H9 (cell line): ENCODE measurements around the gene FBXL5. TPM values are rescaled to one million over a fixed set of nuclear protein-coding genes. Genes with fewer than 3 reads are reported as not detected.
A peak's percentile ranks its signal among the peaks of the same experiment; 100 is the strongest.

Experiments used
- DNase-seq: peaks from one replicate; pipeline ENCODE4 v3.0.0-alpha.2; 2017
- H2AFZ ChIP-seq: one replicate; pipeline ENCODE4 v1.6.1; 2013; ENCODE audit warnings: mild to moderate bottlenecking, low read length, control low read depth, moderate library complexity
- H2AK5ac ChIP-seq: 2 replicates; pipeline ENCODE4 v1.6.1; 2013; ENCODE audit warnings: low read length, control low read depth, mixed read lengths; ENCODE audit not compliant: insufficient read length
- H2BK120ac ChIP-seq: one replicate; pipeline ENCODE4 v1.6.1; 2013; ENCODE audit warnings: low read depth, mild to moderate bottlenecking, low read length, control low read depth, inconsistent platforms; ENCODE audit not compliant: poor library complexity, severe bottlenecking
- H2BK12ac ChIP-seq: 2 replicates; pipeline ENCODE4 v1.6.1; 2013; ENCODE audit warnings: low read length, control low read depth, mixed read lengths, low read depth; ENCODE audit not compliant: insufficient read length
- H2BK15ac ChIP-seq: 2 replicates; pipeline ENCODE4 v1.6.1; 2013; ENCODE audit warnings: low read depth, low read length, control low read depth
- H2BK20ac ChIP-seq: one replicate; pipeline ENCODE4 v1.6.1; 2013; ENCODE audit warnings: low read depth, mild to moderate bottlenecking, low read length, control low read depth, inconsistent platforms; ENCODE audit not compliant: poor library complexity, severe bottlenecking
- H2BK5ac ChIP-seq: 2 replicates; pipeline ENCODE4 v1.6.1; 2013; ENCODE audit warnings: low read length, control low read depth, mixed read lengths; ENCODE audit not compliant: insufficient read length
- H3K14ac ChIP-seq: 2 replicates; pipeline ENCODE4 v1.6.1; 2013; ENCODE audit warnings: low read length, control low read depth; ENCODE audit not compliant: insufficient read depth
- H3K18ac ChIP-seq: 2 replicates; pipeline ENCODE4 v1.6.1; 2013; ENCODE audit warnings: low read depth, mild to moderate bottlenecking, mixed read lengths, low read length, control low read depth; ENCODE audit not compliant: insufficient read length
- H3K23ac ChIP-seq: 2 replicates; pipeline ENCODE4 v1.6.1; 2013; ENCODE audit warnings: low read length, control low read depth, mixed read lengths, low read depth; ENCODE audit not compliant: insufficient read length
- H3K23me2 ChIP-seq: 2 replicates; pipeline ENCODE4 v1.6.1; 2013; ENCODE audit warnings: low read depth, mild to moderate bottlenecking, mixed read lengths, low read length, control low read depth; ENCODE audit not compliant: insufficient read length, poor library complexity, severe bottlenecking
- H3K27ac ChIP-seq: 2 replicates; pipeline ENCODE4 v1.5.1; 2013; ENCODE audit warnings: low read length, control low read depth, mixed read lengths, low read depth; ENCODE audit not compliant: insufficient read length
- H3K27me3 ChIP-seq: 2 replicates; pipeline ENCODE4 v1.6.1; 2013; ENCODE audit warnings: low read length, control low read depth, inconsistent platforms; ENCODE audit not compliant: insufficient read depth
- H3K4ac ChIP-seq: 2 replicates; pipeline ENCODE4 v1.6.1; 2013; ENCODE audit warnings: low read depth, mild to moderate bottlenecking, control low read depth, inconsistent platforms, low read length, moderate library complexity
- H3K4me1 ChIP-seq: 2 replicates; pipeline ENCODE4 v1.6.1; 2013; ENCODE audit warnings: low read length, control low read depth, inconsistent platforms; ENCODE audit not compliant: insufficient read depth
- H3K4me2 ChIP-seq: 2 replicates; pipeline ENCODE4 v1.6.1; 2013; ENCODE audit warnings: low read length, control low read depth, mixed read lengths; ENCODE audit not compliant: insufficient read length, insufficient read depth
- H3K56ac ChIP-seq: 2 replicates; pipeline ENCODE4 v1.6.1; 2013; ENCODE audit warnings: low read depth, mild to moderate bottlenecking, mixed read lengths, low read length, control low read depth; ENCODE audit not compliant: insufficient read length
- H3K79me1 ChIP-seq: 2 replicates; pipeline ENCODE4 v1.6.1; 2013; ENCODE audit warnings: low read depth, mild to moderate bottlenecking, moderate library complexity, low read length, control low read depth, inconsistent platforms; ENCODE audit not compliant: insufficient read depth, poor library complexity, severe bottlenecking
- H3K79me2 ChIP-seq: 2 replicates; pipeline ENCODE4 v1.6.1; 2013; ENCODE audit warnings: low read length, control low read depth, inconsistent platforms; ENCODE audit not compliant: insufficient read depth
- H3K9ac ChIP-seq: 2 replicates; pipeline ENCODE4 v1.6.1; 2013; ENCODE audit warnings: low read length, control low read depth, mixed read lengths; ENCODE audit not compliant: insufficient read length; ENCODE audit errors: extremely low read depth
- H3K9me3 ChIP-seq: one replicate; pipeline ENCODE4 v1.6.1; 2013; ENCODE audit warnings: low read depth, low read length, inconsistent platforms; ENCODE audit not compliant: control insufficient read depth
- H3T11ph ChIP-seq: one replicate; pipeline ENCODE4 v1.6.1; 2013; ENCODE audit warnings: mild to moderate bottlenecking, low read length, control low read depth, inconsistent platforms
- H4K20me1 ChIP-seq: one replicate; pipeline ENCODE4 v1.6.1; 2013; ENCODE audit not compliant: control insufficient read depth, insufficient read length, insufficient read depth
- H4K5ac ChIP-seq: 2 replicates; pipeline ENCODE4 v1.6.1; 2013; ENCODE audit warnings: low read depth, mild to moderate bottlenecking, mixed read lengths, low read length, control low read depth; ENCODE audit not compliant: insufficient read length
- H4K8ac ChIP-seq: replicated peaks from 2 replicates; pipeline ENCODE4 v1.6.1; 2013; ENCODE audit warnings: low read length, control low read depth, mixed read lengths, low read depth; ENCODE audit not compliant: insufficient read length
- H4K91ac ChIP-seq: 2 replicates; pipeline ENCODE4 v1.6.1; 2013; ENCODE audit warnings: low read depth, mild to moderate bottlenecking, moderate library complexity, mixed read lengths, low read length, control low read depth; ENCODE audit not compliant: insufficient read length
- H3K27ac Mint-ChIP-seq, 3 experiments: 2 replicates in 2 of 3; 3 replicates in 1 of 3; pipeline ENCODE4 v1.8.0; 2020 to 2021; ENCODE audit warnings: mixed read lengths in 3 of 3, mild to moderate bottlenecking in 1 of 3, moderate library complexity in 1 of 3
- H3K27me3 Mint-ChIP-seq: 2 replicates; pipeline ENCODE4 v1.8.0; 2021; ENCODE audit warnings: low read depth, mild to moderate bottlenecking, moderate library complexity, mixed read lengths
- H3K36me3 Mint-ChIP-seq, 3 experiments: 2 replicates in 2 of 3; 3 replicates in 1 of 3; pipeline ENCODE4 v1.8.0; 2020 to 2021; ENCODE audit warnings: low read depth in 3 of 3, mixed read lengths in 3 of 3; ENCODE audit not compliant: insufficient read depth in 1 of 3
- H3K4me1 Mint-ChIP-seq, 2 experiments: 2 replicates each; pipeline ENCODE4 v1.8.0; 2020; ENCODE audit warnings: mixed read lengths in 2 of 2
- H3K4me3 Mint-ChIP-seq, 2 experiments: 2 replicates in 1 of 2; 3 replicates in 1 of 2; pipeline ENCODE4 v1.8.0; 2020 to 2021; ENCODE audit warnings: mild to moderate bottlenecking in 2 of 2, mixed read lengths in 2 of 2, moderate library complexity in 1 of 2
- H3K9me3 Mint-ChIP-seq, 2 experiments: 2 replicates in 1 of 2; 3 replicates in 1 of 2; pipeline ENCODE4 v1.8.0; 2020; ENCODE audit warnings: mild to moderate bottlenecking in 2 of 2, mixed read lengths in 2 of 2, moderate library complexity in 1 of 2
- CTCF ChIP-seq: fragments of 200-600 bp; sonication (generic); conservative IDR thresholded peaks from 3 replicates; pipeline ENCODE4 v1.8.0; 2021; ENCODE audit warnings: antibody characterized with exemption, mild to moderate bottlenecking
- WGBS: extraction: QIAGEN DNeasy Blood & Tissue Kit; methylation state at CpG from one replicate; pipeline ENCODE4 v1.1.7; 2013; ENCODE audit warnings: missing lambda C conversion rate, low lambda C conversion rate, mixed read lengths; ENCODE audit not compliant: insufficient read length; ENCODE audit errors: extremely low coverage; 5-methylcytosine and 5-hydroxymethylcytosine counted together
- total RNA-seq: library from RNA; stranded (reverse); gene quantifications from 2 replicates; pipeline ENCODE4 v1.2.1, GENCODE V29; 2021

FBXL5 gene
- total RNA-seq, 1 experiment from 2014 or later = 57.6 TPM

- no peak overlapping the region for H4K5ac ChIP-seq
- H3K56ac ChIP-seq = no peak overlapping the region
- no peak overlapping the region for H4K8ac ChIP-seq
- H3K23me2 ChIP-seq = no peaks in the 10 kb centered on the region
- no peak overlapping the region for H3K4me2 ChIP-seq
- Mint-ChIP-seq H3K27ac (0 out of 7 replicates have a peak overlapping the region, but pooled peaks of 1 of the 3 experiments have one; percentile 10), H3K27me3 (no peaks in the 10 kb centered on the region), H3K4me3 (no peak overlapping the region), H3K36me3 (no peaks in the 10 kb centered on the region), H3K4me1 (peaks cover 23 to 26% of the 10 kb centered on the region in 2 experiments), H3K9me3 (no peaks in the 10 kb centered on the region)
- no peak overlapping the region for H2AK5ac ChIP-seq
- H3K9me3 ChIP-seq = no peaks in the 10 kb centered on the region
- no peak overlapping the region for H2BK15ac ChIP-seq
- H3K27me3 ChIP-seq = no peaks in the 10 kb centered on the region
- no peak overlapping the region for H3K4ac ChIP-seq
- H2BK120ac ChIP-seq = no peak overlapping the region
- no peak overlapping the region for H3K27ac ChIP-seq
- H3K14ac ChIP-seq = no peak overlapping the region
- no peak overlapping the region for H2BK5ac ChIP-seq
- H2AFZ ChIP-seq = no peak overlapping the region
- no peak overlapping the region for H2BK20ac ChIP-seq
- DNase-seq = no peak
- TF ChIP-seq CTCF = no peak
- peaks cover 7% of the 10 kb centered on the region for H3K79me1 ChIP-seq
- H4K91ac ChIP-seq = no peak overlapping the region
- no peak overlapping the region for H3K18ac ChIP-seq
- no peak overlapping the region for H3K23ac ChIP-seq
- H2BK12ac ChIP-seq = no peak overlapping the region
- no peak overlapping the region for H3T11ph ChIP-seq
- WGBS = no CpG with 5 or more reads among the region's 2 CpGs
- no peaks in the 10 kb centered on the region for H4K20me1 ChIP-seq
- H3K79me2 ChIP-seq = peaks cover 10% of the 10 kb centered on the region; the same call in 1 of the 2 replicates
- H3K9ac ChIP-seq = no peak overlapping the region
- H3K4me1 ChIP-seq = peaks cover under 1% of the 10 kb centered on the region; the same call in 1 of the 2 replicates
Observed at GRCh38 chr4:15648600-15648999, 6.6 kb downstream of the FBXL5 start.
